Cardiac fibroblast (primary cell): ENCODE data around the gene IRAK3.

ENCODE experiments used
- DNase-seq, 2 donors: peaks; one replicate each; pipeline versions ENCODE4 v3.0.0 to v3.0.0-alpha.2; 2010; ENCODE audit warnings: low read depth in 2 of 2
- H3K4me3 ChIP-seq, 2 donors: replicated peaks in 1 of 2; 1 replicate in 1 of 2; 2 replicates in 1 of 2; pipeline ENCODE4 v1.5.1; 2011; ENCODE audit warnings: low read depth in 2 of 2, low read length in 2 of 2, mild to moderate bottlenecking in 2 of 2, moderate library complexity in 1 of 2
- TF ChIP-seq, protein P1 (sequence below): IDR thresholded peaks from one replicate; pipeline ENCODE4 v1.5.1; 2011; ENCODE audit warnings: low read depth, mild to moderate bottlenecking, low read length, inconsistent platforms

Gene IRAK3

DNA sequence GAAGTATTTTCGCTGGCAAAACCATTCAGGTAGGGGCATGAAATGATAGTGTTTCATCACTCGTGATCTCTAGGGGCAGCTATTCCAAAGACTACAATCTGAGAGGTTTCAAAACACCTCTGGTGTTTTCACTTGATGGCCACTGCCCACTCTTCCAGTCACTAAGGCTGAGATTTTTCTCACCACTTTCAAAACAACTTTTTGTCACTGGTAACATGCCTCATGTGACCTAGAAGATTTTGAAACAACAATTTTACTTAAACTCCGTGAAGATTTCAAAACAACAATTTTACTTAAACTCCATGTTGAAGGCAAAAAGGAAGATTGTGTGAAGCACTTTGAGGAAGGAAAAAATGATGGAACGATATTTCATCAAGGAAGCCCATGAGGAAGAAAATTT lies 1.2 kb upstream of the IRAK3 start:
- no peak overlapping the region for H3K4me3 ChIP-seq
- TF ChIP-seq, protein P1, sequence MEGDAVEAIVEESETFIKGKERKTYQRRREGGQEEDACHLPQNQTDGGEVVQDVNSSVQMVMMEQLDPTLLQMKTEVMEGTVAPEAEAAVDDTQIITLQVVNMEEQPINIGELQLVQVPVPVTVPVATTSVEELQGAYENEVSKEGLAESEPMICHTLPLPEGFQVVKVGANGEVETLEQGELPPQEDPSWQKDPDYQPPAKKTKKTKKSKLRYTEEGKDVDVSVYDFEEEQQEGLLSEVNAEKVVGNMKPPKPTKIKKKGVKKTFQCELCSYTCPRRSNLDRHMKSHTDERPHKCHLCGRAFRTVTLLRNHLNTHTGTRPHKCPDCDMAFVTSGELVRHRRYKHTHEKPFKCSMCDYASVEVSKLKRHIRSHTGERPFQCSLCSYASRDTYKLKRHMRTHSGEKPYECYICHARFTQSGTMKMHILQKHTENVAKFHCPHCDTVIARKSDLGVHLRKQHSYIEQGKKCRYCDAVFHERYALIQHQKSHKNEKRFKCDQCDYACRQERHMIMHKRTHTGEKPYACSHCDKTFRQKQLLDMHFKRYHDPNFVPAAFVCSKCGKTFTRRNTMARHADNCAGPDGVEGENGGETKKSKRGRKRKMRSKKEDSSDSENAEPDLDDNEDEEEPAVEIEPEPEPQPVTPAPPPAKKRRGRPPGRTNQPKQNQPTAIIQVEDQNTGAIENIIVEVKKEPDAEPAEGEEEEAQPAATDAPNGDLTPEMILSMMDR, result no peak
- DNase-seq, result no peak

DNA sequence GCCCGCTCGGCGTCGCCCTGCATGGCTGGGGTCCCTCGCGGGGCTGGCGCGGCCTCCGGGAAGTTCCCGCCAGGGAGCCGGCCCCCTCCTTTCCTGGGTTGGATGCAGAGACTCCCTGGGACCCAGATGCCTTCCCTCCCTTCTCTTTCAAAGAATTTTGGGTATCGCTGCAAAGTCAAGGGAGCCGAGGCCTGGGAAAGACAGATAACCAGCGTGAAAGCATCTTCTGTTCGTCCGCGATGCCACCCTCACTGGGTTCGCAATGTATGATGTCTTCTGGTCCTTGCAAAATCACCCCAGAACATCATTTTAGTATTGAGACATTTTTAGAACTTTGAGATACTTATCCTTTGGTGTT lies 451 bp downstream of the IRAK3 start:
- peak overlapping the region; percentile 57 to 66 for H3K4me3 ChIP-seq
- DNase-seq, result peak in 1 of 2 donors; percentile 43
- TF ChIP-seq, protein P1, result no peak

GRCh38 chr12:66189889-66190288 lies 875 bp downstream of the IRAK3 start:
- TF ChIP-seq, protein P1, result no peak
- H3K4me3 ChIP-seq, result peak overlapping the region; percentile 57 to 66
- DNase-seq, result peak in 1 of 2 donors; percentile 38

DNA sequence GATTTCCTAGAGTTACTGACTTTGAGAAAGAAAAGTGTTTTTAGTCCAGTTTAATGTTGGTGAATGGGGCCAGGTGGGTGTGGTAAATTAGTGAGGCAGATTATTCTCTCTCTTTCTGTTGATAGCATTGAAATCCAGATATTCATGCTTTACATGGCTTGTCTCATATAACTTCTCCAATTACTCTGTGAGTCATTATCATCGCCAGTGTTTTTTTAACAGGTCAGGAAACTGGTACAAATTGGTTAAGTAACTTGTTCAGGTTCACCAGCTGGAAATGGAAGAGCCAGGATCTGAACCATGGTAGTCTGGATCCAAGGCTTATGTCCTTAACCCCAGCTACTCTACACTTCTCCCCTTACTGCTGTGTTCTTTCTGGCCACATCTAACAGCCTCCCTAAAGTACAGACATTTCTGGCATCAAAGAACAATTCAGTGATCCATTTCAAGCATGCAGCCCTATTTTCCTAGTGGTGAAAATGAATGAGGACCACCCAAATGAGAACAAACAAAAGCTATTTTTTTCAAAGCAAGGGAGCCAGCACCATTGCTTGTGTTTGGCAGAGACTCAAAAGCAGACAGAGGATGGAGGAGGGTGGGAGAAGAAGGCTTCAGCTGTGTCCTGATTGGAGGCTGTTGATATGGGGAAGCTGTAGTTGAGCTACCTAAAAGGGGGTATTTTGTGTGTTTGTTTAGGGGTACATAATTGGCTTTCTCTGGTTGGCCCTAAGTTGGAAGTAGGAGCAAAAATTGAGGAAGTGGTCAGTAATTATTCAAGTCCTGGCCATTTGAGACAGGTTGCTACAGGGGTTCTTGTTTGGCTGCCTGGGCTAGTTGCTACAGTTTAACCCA lies 1.7 kb downstream of the IRAK3 start:
- TF ChIP-seq, protein P1, result no peak
- DNase-seq, result peak; percentile 36 to 53
- H3K4me3 ChIP-seq, result peak overlapping the region; percentile 57 to 66

GRCh38 chr12:66191547-66192126 lies 2.6 kb downstream of the IRAK3 start:
- TF ChIP-seq, protein P1, result no peak
- no peak for DNase-seq
- no peak overlapping the region for H3K4me3 ChIP-seq

DNA sequence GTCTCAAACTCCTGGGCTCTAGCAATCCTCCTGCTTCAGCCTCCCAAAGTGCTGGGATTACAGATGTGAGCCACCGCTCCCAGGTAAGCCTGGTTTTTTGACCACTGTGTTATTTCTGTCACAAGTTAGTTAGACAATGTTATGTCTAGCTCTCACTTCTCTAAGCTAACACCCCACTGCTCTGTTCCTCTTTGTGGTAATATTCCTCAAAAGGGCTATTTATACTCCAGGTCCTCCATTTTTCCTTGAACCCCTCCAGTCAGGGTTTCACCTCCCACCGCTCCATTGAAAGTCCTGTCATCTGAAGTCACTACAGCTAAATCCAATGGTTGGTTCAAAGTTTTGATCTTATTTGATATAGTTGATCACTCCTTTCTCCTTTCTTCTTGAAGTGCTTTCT lies 5.1 kb downstream of the IRAK3 start:
- TF ChIP-seq, protein P1, result no peak
- no peak for DNase-seq
- no peak overlapping the region for H3K4me3 ChIP-seq
